ENCODE results near the gene MYLK4.

MYLK4 gene

GRCh38 chr6:2750832-2751231 lies at the start of gene MYLK4:
Gene MYLK4, minus strand, starts transcription at chr6:2750922. Its CDS starts 1,628 bp downstream, at chr6:2749294.
- DNase-seq = no peak

GRCh38 chr6:2799936-2800527 lies 49.3 kb upstream of the MYLK4 start:
- no peak for DNase-seq

GRCh38 chr6:2798586-2799134 lies 47.9 kb upstream of the MYLK4 start:
- no peak for DNase-seq

- DNase-seq = peak in 1 of 2 experiments; percentile 25
Observed at GRCh38 chr6:2797564-2798031, 46.9 kb upstream of the MYLK4 start.

- DNase-seq = no peak
Observed at GRCh38 chr6:2796861-2797260, 46.1 kb upstream of the MYLK4 start.

- no peak for DNase-seq
Observed at GRCh38 chr6:2795956-2796355, 45.2 kb upstream of the MYLK4 start.

GRCh38 chr6:2795162-2795561 lies 44.4 kb upstream of the MYLK4 start:
- DNase-seq = no peak

- DNase-seq = no peak
Observed at GRCh38 chr6:2794171-2794730, 43.5 kb upstream of the MYLK4 start.

- DNase-seq = no peak
Observed at GRCh38 chr6:2793534-2794151, 42.9 kb upstream of the MYLK4 start.

GRCh38 chr6:2792330-2793110 lies 41.8 kb upstream of the MYLK4 start:
- no peak for DNase-seq

GRCh38 chr6:2791450-2791974 lies 40.8 kb upstream of the MYLK4 start:
- peak in 1 of 2 experiments; percentile 15 for DNase-seq

- DNase-seq = peak; percentile 64 to 82
Observed at GRCh38 chr6:2790588-2791449, 40.1 kb upstream of the MYLK4 start.

- no peak for DNase-seq
Observed at GRCh38 chr6:2786269-2786668, 35.5 kb upstream of the MYLK4 start.

- no peak for DNase-seq
Observed at GRCh38 chr6:2784930-2785329, 34.2 kb upstream of the MYLK4 start.

- DNase-seq = no peak
Observed at GRCh38 chr6:2784061-2784460, 33.3 kb upstream of the MYLK4 start.

- no peak for DNase-seq
Observed at GRCh38 chr6:2783188-2783963, 32.7 kb upstream of the MYLK4 start.

- DNase-seq = no peak
Observed at GRCh38 chr6:2782825-2783187, 32.1 kb upstream of the MYLK4 start.

GRCh38 chr6:2782356-2782708 lies 31.6 kb upstream of the MYLK4 start:
- DNase-seq = no peak

GRCh38 chr6:2781685-2782355 lies 31.1 kb upstream of the MYLK4 start:
- no peak for DNase-seq

GRCh38 chr6:2780102-2780737 lies 29.5 kb upstream of the MYLK4 start:
- no peak for DNase-seq

Data from NCI-H526 (cell line).